ENCODE data around the gene NRROS. TPM values are rescaled to one million over a fixed set of nuclear protein-coding genes. Genes with fewer than 3 reads are reported as not detected.
A peak's percentile ranks its signal among the peaks of the same experiment; 100 is the strongest.

The NRROS gene
- total and polyA plus RNA-seq, 2 donors from 2014 or later = 2.0 to 11.6 TPM

DNA sequence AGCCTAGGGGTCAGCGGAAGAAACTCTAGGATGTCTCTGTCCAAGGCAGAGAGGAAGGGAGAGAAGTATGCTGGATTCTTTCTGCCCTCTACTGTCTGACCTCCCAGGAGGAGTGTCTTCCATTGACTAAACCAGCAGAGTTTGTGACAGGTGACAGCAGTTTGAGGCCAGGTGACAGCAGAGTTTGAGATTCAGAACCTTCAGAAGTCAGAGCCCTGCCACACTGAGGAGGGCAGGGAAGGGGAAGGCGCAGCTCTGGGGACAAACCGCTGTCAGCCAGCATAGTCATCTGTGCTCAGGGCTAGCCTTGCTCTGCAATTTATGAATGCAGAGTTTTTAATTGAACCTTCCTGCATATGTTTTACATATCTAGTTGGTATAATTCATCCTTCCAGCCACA, 12.3 kb downstream of the NRROS start:
- H3K36me3 ChIP-seq (ENCODE audit: control insufficient read depth in 2 of 3, insufficient read depth in 3 of 3, low read length in 3 of 3) = no peaks in the 10 kb centered on the region
- DNase-seq (no peak), FAIRE-seq (no peak)
- H3K27ac ChIP-seq (ENCODE audit: low read depth in 2 of 2, low read length in 2 of 2) = no peak overlapping the region
- no peak overlapping the region for H3K4me3 ChIP-seq (ENCODE audit: low read length in 3 of 3)
- H3K4me1 ChIP-seq (ENCODE audit: control insufficient read depth in 2 of 3, insufficient read depth in 2 of 3, low read depth in 1 of 3, low read length in 3 of 3) = peaks cover 0 to 5% (median 0%) of the 10 kb centered on the region in 3 donors
- intact Hi-C loops (cut with DNase I) = no loop called here
- no peak for TF ChIP-seq CTCF (IDR thresholded peaks at IDR 0.05; ENCODE audit: borderline replicate concordance, extremely low read depth, insufficient read depth)
- no peaks in the 10 kb centered on the region for H3K9me3 ChIP-seq (ENCODE audit: control insufficient read depth in 2 of 3, insufficient read depth in 1 of 3, low read length in 3 of 3)
- H3K9ac ChIP-seq (ENCODE audit: low read length in 3 of 3) = no peak overlapping the region
- no peaks in the 10 kb centered on the region for H3K27me3 ChIP-seq (ENCODE audit: control insufficient read depth, insufficient read depth, low read length)

- Histone ChIP-seq H3K27ac (ENCODE audit: low read depth in 2 of 2, low read length in 2 of 2) (no peak overlapping the region), H3K9ac (ENCODE audit: low read length in 3 of 3) (no peak overlapping the region), H3K27me3 (ENCODE audit: control insufficient read depth, insufficient read depth, low read length) (no peaks in the 10 kb centered on the region), H3K4me1 (ENCODE audit: control insufficient read depth in 2 of 3, insufficient read depth in 2 of 3, low read depth in 1 of 3, low read length in 3 of 3) (peaks cover 0 to 5% (median 0%) of the 10 kb centered on the region in 3 donors), H3K4me3 (ENCODE audit: low read length in 3 of 3) (no peak overlapping the region), H3K36me3 (ENCODE audit: control insufficient read depth in 2 of 3, insufficient read depth in 3 of 3, low read length in 3 of 3) (no peaks in the 10 kb centered on the region), H3K9me3 (ENCODE audit: control insufficient read depth in 2 of 3, insufficient read depth in 1 of 3, low read length in 3 of 3) (no peaks in the 10 kb centered on the region)
- intact Hi-C loops (cut with DNase I) = no loop called here
- no peak for TF ChIP-seq CTCF (IDR thresholded peaks at IDR 0.05; ENCODE audit: borderline replicate concordance, extremely low read depth, insufficient read depth)
- no peak for FAIRE-seq
- DNase-seq = peak in 1 of 5 donors; percentile 37
Observed at GRCh38 chr3:196652961-196653795, 13.7 kb downstream of the NRROS start.

DNA sequence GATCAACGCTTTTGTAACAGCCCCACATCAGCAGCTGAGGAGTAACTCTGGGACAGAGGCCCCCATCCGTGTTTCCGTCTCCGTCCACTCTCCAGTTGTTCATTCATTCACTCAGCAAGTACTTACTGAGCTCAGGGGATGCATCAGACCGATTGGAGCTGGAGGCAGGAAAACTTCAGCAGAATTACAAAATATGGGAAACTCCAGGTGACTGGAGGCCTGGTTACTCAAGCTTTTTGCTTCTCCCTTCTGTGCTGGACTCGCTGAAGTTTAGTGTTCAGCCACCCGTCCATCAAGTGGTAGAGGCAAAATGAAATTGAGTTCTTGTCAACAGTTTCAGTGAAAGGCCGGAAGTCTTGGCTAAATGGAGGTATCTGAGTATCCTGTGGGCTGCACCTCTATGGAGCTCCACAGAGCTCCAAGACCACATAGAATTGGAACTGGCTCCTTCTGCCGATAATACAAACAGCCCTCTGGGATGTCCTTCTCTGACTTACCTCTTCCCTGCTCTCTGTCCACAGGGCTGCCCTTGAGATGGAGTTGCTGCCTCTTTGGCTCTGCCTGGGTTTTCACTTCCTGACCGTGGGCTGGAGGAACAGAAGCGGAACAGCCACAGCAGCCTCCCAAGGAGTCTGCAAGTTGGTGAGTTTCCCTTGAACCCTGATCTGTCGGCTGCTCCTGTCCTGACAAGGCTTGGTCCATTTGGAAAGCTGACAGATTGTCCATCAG, 14.7 kb downstream of the NRROS start:
- no peaks in the 10 kb centered on the region for H3K9me3 ChIP-seq (ENCODE audit: control insufficient read depth in 2 of 3, insufficient read depth in 1 of 3, low read length in 3 of 3)
- H3K4me3 ChIP-seq (ENCODE audit: low read length in 3 of 3) = no peak overlapping the region
- H3K4me1 ChIP-seq (ENCODE audit: control insufficient read depth in 2 of 3, insufficient read depth in 2 of 3, low read depth in 1 of 3, low read length in 3 of 3) = peaks cover 0 to 5% (median 0%) of the 10 kb centered on the region in 3 donors
- DNase-seq (no peak), FAIRE-seq (no peak)
- no peak overlapping the region for H3K9ac ChIP-seq (ENCODE audit: low read length in 3 of 3)
- no peak for TF ChIP-seq CTCF (IDR thresholded peaks at IDR 0.05; ENCODE audit: borderline replicate concordance, extremely low read depth, insufficient read depth)
- no peaks in the 10 kb centered on the region for H3K36me3 ChIP-seq (ENCODE audit: control insufficient read depth in 2 of 3, insufficient read depth in 3 of 3, low read length in 3 of 3)
- no peak overlapping the region for H3K27ac ChIP-seq (ENCODE audit: low read depth in 2 of 2, low read length in 2 of 2)
- intact Hi-C loops (cut with DNase I) = no loop called here
- H3K27me3 ChIP-seq (ENCODE audit: control insufficient read depth, insufficient read depth, low read length) = no peaks in the 10 kb centered on the region

Data from kidney (tissue), 14 donors.